Lower leg skin (tissue), 3 donors: ENCODE measurements around the gene LONRF3.

ENCODE experiments used
- POLR2A ChIP-seq, 2 donors: fragments of 450-650 bp; IDR thresholded peaks; one replicate each; pipeline ENCODE4 v1.6.1; 2016 to 2017; ENCODE audit warnings: antibody characterized with exemption in 2 of 2, mild to moderate bottlenecking in 1 of 2, moderate library complexity in 1 of 2
- TF ChIP-seq, protein P1 (sequence below), 3 donors: fragments of 450-650 bp; IDR thresholded peaks; one replicate each; pipeline ENCODE4 v1.5.1; 2016; ENCODE audit warnings: antibody characterized with exemption in 3 of 3, mild to moderate bottlenecking in 3 of 3, moderate library complexity in 2 of 3

- TF ChIP-seq, protein P1, sequence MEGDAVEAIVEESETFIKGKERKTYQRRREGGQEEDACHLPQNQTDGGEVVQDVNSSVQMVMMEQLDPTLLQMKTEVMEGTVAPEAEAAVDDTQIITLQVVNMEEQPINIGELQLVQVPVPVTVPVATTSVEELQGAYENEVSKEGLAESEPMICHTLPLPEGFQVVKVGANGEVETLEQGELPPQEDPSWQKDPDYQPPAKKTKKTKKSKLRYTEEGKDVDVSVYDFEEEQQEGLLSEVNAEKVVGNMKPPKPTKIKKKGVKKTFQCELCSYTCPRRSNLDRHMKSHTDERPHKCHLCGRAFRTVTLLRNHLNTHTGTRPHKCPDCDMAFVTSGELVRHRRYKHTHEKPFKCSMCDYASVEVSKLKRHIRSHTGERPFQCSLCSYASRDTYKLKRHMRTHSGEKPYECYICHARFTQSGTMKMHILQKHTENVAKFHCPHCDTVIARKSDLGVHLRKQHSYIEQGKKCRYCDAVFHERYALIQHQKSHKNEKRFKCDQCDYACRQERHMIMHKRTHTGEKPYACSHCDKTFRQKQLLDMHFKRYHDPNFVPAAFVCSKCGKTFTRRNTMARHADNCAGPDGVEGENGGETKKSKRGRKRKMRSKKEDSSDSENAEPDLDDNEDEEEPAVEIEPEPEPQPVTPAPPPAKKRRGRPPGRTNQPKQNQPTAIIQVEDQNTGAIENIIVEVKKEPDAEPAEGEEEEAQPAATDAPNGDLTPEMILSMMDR (IDR thresholded peaks at IDR 0.05) = no peak
- no peak for TF ChIP-seq POLR2A (IDR thresholded peaks at IDR 0.05)
Observed at GRCh38 chrX:119062750-119063374, 88.4 kb downstream of the LONRF3 start.
